HG02623 (cell line): ENCODE measurements around the gene TAS1R3.

Experiments used
- ATAC-seq: cut with Tn5 transposase; IDR thresholded peaks from one replicate; pipeline ENCODE4 v1.9.1; 2021; ENCODE audit warnings: moderate library complexity; ENCODE audit not compliant: unreplicated experiment

TAS1R3 gene

GRCh38 chr1:1320666-1321448 is 10.2 kb upstream of the TAS1R3 start:
- no peak for ATAC-seq

- ATAC-seq: no peak
Measured at GRCh38 chr1:1321477-1321876, 9.6 kb upstream of the TAS1R3 start.

GRCh38 chr1:1322418-1322817 is 8.7 kb upstream of the TAS1R3 start:
- no peak for ATAC-seq

- ATAC-seq: no peak
Measured at GRCh38 chr1:1322952-1323351, 8.1 kb upstream of the TAS1R3 start.

- peak; percentile 19 for ATAC-seq
Measured at GRCh38 chr1:1324084-1324523, 7.0 kb upstream of the TAS1R3 start.

GRCh38 chr1:1324524-1325287 is 6.4 kb upstream of the TAS1R3 start, which contains the start of the genes CPTP and INTS11:
Gene CPTP (plus strand): TSS chr1:1324802. CDS start chr1:1326911, 2,109 bp downstream.
Gene INTS11 (minus strand): TSS chr1:1324660. CDS start chr1:1324608, 52 bp downstream.
- peak; percentile 62 for ATAC-seq

GRCh38 chr1:1325288-1326074 is 5.6 kb upstream of the TAS1R3 start:
- no peak for ATAC-seq

GRCh38 chr1:1326075-1326605 is 4.9 kb upstream of the TAS1R3 start:
- ATAC-seq: no peak

- ATAC-seq: no peak
Measured at GRCh38 chr1:1327291-1327690, 3.8 kb upstream of the TAS1R3 start.

GRCh38 chr1:1328254-1328653 is 2.8 kb upstream of the TAS1R3 start:
- no peak for ATAC-seq

GRCh38 chr1:1329304-1330210 is 1.5 kb upstream of the TAS1R3 start:
- ATAC-seq: no peak

GRCh38 chr1:1330366-1331067 is 563 bp upstream of the TAS1R3 start:
- ATAC-seq: no peak

- ATAC-seq: no peak
Measured at GRCh38 chr1:1332031-1332755, 1.1 kb downstream of the TAS1R3 start.

GRCh38 chr1:1332774-1333480 is 1.8 kb downstream of the TAS1R3 start:
- ATAC-seq: no peak

GRCh38 chr1:1333551-1334241 is 2.6 kb downstream of the TAS1R3 start:
- no peak for ATAC-seq

GRCh38 chr1:1334835-1335234 is 3.8 kb downstream of the TAS1R3 start:
- ATAC-seq: no peak

- no peak for ATAC-seq
Measured at GRCh38 chr1:1335283-1335682, 4.2 kb downstream of the TAS1R3 start.
